HL-60 (cell line): Measurements from ENCODE around the gene CHTF8.

Experiments
- DNase-seq, 2 experiments: peaks; one replicate each; pipeline ENCODE4 v3.0.0-alpha.2; 2010 to 2020; ENCODE audit warnings: low read depth in 1 of 2, low spot score in 1 of 2
- H3K27ac ChIP-seq: fragments of 250-450 bp; sonication (Bioruptor Pico); replicated peaks from 2 replicates; pipeline ENCODE4 v1.5.1; 2020; ENCODE audit warnings: mild to moderate bottlenecking, moderate library complexity
- H3K27me3 ChIP-seq: fragments of 250-450 bp; sonication (Bioruptor Pico); 2 replicates; pipeline ENCODE4 v1.5.1; 2021; ENCODE audit warnings: mild to moderate bottlenecking, moderate library complexity; ENCODE audit not compliant: insufficient read depth, poor library complexity, severe bottlenecking
- H3K4me3 ChIP-seq: replicated peaks from 2 replicates; pipeline ENCODE4 v1.5.1; 2011; ENCODE audit warnings: mild to moderate bottlenecking, control low read depth, low read length; ENCODE audit not compliant: insufficient read depth
- GABPA ChIP-seq: IDR thresholded peaks from 2 replicates; pipeline ENCODE4 v1.6.1; 2012; ENCODE audit warnings: low read depth
- POLR2AphosphoS5 ChIP-seq: IDR thresholded peaks from 2 replicates; pipeline ENCODE4 v1.6.1; 2012; ENCODE audit warnings: low read depth
- SPI1 ChIP-seq: IDR thresholded peaks from 2 replicates; pipeline ENCODE4 v1.6.1; 2012; ENCODE audit warnings: low read depth, mild to moderate bottlenecking, borderline replicate concordance
- TF ChIP-seq, protein P1 (sequence below): IDR thresholded peaks from 2 replicates; pipeline ENCODE4 v1.6.1; 2012; ENCODE audit warnings: low read depth; ENCODE audit not compliant: insufficient replicate concordance
- TF ChIP-seq, protein P2 (sequence below): IDR thresholded peaks from one replicate; pipeline ENCODE4 v1.5.1; 2011; ENCODE audit warnings: low read length, control low read depth, inconsistent platforms; ENCODE audit not compliant: insufficient read depth

CHTF8 gene

DNA sequence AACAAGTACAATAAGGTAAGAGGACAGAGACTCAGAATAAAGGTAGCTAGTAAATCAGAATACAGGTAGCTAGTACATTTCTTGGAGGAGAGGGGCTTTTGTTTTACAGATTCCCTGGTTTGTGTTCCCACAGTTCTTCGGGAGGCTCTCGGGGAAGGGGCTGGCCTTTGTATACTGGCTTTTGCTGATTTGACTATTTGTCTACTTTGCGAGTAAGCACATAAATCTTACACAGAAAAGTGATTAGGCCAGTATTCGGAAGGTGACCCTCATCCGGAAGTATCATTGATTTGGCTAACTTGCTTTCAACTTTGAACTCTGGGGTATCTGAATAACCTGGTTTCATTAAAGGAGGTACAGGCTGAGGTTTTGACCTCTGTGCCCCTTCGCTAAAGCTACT lies 33.2 kb upstream of the CHTF8 start:
- H3K27me3 ChIP-seq: no peaks in the 10 kb centered on the region
- DNase-seq: no peak
- no peak overlapping the region for H3K4me3 ChIP-seq
- H3K27ac ChIP-seq: no peak overlapping the region
- TF ChIP-seq GABPA (no peak), SPI1 (no peak), POLR2AphosphoS5 (no peak)
- TF ChIP-seq, protein P1, sequence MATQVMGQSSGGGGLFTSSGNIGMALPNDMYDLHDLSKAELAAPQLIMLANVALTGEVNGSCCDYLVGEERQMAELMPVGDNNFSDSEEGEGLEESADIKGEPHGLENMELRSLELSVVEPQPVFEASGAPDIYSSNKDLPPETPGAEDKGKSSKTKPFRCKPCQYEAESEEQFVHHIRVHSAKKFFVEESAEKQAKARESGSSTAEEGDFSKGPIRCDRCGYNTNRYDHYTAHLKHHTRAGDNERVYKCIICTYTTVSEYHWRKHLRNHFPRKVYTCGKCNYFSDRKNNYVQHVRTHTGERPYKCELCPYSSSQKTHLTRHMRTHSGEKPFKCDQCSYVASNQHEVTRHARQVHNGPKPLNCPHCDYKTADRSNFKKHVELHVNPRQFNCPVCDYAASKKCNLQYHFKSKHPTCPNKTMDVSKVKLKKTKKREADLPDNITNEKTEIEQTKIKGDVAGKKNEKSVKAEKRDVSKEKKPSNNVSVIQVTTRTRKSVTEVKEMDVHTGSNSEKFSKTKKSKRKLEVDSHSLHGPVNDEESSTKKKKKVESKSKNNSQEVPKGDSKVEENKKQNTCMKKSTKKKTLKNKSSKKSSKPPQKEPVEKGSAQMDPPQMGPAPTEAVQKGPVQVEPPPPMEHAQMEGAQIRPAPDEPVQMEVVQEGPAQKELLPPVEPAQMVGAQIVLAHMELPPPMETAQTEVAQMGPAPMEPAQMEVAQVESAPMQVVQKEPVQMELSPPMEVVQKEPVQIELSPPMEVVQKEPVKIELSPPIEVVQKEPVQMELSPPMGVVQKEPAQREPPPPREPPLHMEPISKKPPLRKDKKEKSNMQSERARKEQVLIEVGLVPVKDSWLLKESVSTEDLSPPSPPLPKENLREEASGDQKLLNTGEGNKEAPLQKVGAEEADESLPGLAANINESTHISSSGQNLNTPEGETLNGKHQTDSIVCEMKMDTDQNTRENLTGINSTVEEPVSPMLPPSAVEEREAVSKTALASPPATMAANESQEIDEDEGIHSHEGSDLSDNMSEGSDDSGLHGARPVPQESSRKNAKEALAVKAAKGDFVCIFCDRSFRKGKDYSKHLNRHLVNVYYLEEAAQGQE: no peak
- TF ChIP-seq, protein P2, sequence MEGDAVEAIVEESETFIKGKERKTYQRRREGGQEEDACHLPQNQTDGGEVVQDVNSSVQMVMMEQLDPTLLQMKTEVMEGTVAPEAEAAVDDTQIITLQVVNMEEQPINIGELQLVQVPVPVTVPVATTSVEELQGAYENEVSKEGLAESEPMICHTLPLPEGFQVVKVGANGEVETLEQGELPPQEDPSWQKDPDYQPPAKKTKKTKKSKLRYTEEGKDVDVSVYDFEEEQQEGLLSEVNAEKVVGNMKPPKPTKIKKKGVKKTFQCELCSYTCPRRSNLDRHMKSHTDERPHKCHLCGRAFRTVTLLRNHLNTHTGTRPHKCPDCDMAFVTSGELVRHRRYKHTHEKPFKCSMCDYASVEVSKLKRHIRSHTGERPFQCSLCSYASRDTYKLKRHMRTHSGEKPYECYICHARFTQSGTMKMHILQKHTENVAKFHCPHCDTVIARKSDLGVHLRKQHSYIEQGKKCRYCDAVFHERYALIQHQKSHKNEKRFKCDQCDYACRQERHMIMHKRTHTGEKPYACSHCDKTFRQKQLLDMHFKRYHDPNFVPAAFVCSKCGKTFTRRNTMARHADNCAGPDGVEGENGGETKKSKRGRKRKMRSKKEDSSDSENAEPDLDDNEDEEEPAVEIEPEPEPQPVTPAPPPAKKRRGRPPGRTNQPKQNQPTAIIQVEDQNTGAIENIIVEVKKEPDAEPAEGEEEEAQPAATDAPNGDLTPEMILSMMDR: no peak

DNA sequence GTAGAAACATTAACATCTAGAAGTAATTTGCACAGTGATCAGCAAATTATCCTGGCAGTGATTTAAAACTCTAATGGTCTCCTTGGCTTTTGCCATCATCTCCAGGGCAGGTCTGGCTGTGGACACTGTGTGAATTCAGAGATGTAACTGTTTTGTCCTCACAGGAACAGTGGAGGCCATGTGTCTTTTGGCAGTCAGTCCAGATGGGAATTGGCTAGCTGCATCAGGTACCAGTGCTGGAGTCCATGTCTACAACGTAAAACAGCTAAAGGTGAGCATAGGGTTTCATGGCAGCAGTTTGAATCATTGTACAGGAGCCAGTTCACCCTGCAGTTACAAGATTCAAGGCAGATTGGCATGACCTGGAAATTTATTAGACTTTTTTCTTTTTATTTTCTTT lies 27.8 kb upstream of the CHTF8 start:
- H3K4me3 ChIP-seq: no peak overlapping the region
- TF ChIP-seq, protein P1: no peak
- TF ChIP-seq, protein P2: no peak

DNA sequence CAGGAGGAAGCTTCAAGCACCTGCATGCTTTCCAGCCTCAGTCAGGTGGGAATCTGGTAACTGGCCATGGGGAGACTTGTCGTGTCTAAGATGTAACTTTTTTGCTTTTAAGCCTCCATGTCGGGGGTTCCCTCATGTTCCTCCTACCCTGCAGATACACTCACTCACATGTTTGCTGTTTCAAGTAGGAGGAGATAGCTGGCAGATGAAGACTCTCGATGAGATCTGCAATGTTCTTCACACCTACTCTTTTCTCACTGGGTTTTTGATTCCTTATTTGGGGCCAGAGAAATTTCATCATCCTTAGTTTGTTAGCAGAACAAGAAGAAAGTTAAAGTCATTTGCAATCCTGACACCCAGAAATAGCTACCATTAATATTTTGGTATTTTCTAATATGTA lies 24.8 kb upstream of the CHTF8 start:
- DNase-seq: no peak
- H3K27me3 ChIP-seq: no peaks in the 10 kb centered on the region
- H3K4me3 ChIP-seq: no peak overlapping the region
- no peak for TF ChIP-seq SPI1
- TF ChIP-seq POLR2AphosphoS5: no peak
- no peak for TF ChIP-seq GABPA
- TF ChIP-seq, protein P1: no peak
- TF ChIP-seq, protein P2: no peak
- H3K27ac ChIP-seq: no peak overlapping the region

More for the DNA sequence above, 27.8 kb upstream of the CHTF8 start:
- DNase-seq: no peak
- Histone ChIP-seq H3K27ac (no peak overlapping the region), H3K27me3 (no peaks in the 10 kb centered on the region)
